Bronchial epithelial cell (primary cell): ENCODE data around the gene IL17REL. TPM values are rescaled to one million over a fixed set of nuclear protein-coding genes. Genes with fewer than 3 reads are reported as not detected.

ENCODE experiments used
- DNase-seq: peaks from one replicate; pipeline ENCODE4 v3.0.0-alpha.2; 2010; ENCODE audit warnings: low read depth
- FAIRE-seq: peaks from 2 replicates; lab custom pipeline; 2011; peaks lifted over from hg19 to GRCh38; lab: Jason Lieb, UNC
- H3K27me3 ChIP-seq: 2 replicates; pipeline ENCODE4 v1.5.1; 2011; ENCODE audit warnings: low read length; ENCODE audit not compliant: control insufficient read depth, insufficient read depth
- H3K36me3 ChIP-seq: 2 replicates; pipeline ENCODE4 v1.5.1; 2011; ENCODE audit warnings: low read length; ENCODE audit not compliant: control insufficient read depth, insufficient read depth
- H3K4me3 ChIP-seq: 2 replicates; pipeline ENCODE4 v1.5.1; 2011; ENCODE audit warnings: mild to moderate bottlenecking, low read depth, low read length, control low read depth
- CTCF ChIP-seq: IDR thresholded peaks from 2 replicates; pipeline ENCODE4 v1.5.1; 2011; ENCODE audit warnings: mild to moderate bottlenecking, moderate library complexity, low read length, control low read depth, inconsistent platforms; ENCODE audit not compliant: insufficient read depth, severe bottlenecking
- total RNA-seq: library from RNA; depleted of rRNA; stranded (reverse); fragments of >200 nt; gene quantifications from 2 replicates; pipeline ENCODE4 v1.2.1, GENCODE V29; 2014

IL17REL gene
- total RNA-seq, 1 donor from 2014 or later = not detected

GRCh38 chr22:49955581-49956417 lies 56.8 kb downstream of the IL17REL start:
- no peaks in the 10 kb centered on the region for H3K36me3 ChIP-seq
- no peak for TF ChIP-seq CTCF
- H3K27me3 ChIP-seq = no peaks in the 10 kb centered on the region
- no peak overlapping the region for H3K4me3 ChIP-seq
- FAIRE-seq = no peak
- DNase-seq = no peak

DNA sequence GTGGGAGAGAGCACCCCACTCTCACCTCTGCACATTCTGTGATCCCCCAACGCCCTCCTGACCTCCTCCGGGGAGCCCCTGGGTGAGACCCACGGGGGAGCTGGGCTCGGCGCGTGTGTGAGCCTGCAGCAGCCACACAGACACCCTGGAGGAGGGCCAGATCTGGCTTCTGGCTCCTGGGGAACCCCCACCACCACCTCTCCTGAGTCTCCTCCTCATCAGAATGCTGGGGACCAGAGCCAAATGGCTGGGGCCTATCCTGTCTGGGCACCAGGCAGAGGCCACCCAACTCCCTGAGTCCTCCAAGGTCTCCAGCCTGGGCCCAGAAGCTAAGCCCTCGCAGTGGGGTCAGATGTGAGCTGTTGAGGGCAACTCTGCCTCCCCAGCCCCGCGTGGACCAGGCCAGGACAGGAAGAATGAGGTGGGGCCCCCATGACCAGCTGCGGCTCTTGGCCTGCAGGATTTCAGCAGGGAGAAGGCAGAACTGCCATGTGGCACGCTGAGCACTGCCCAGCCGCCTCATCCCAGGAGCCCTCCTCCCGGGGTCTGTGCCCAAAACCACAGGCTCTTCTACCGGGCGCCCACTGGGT lies 57.5 kb downstream of the IL17REL start:
- FAIRE-seq (no peak), DNase-seq (no peak)
- no peaks in the 10 kb centered on the region for H3K36me3 ChIP-seq
- H3K4me3 ChIP-seq = no peak overlapping the region
- H3K27me3 ChIP-seq = no peaks in the 10 kb centered on the region
- no peak for TF ChIP-seq CTCF

- DNase-seq (no peak), FAIRE-seq (no peak)
- Histone ChIP-seq H3K27me3 (no peaks in the 10 kb centered on the region), H3K36me3 (no peaks in the 10 kb centered on the region), H3K4me3 (no peak overlapping the region)
- TF ChIP-seq CTCF = no peak
Observed at GRCh38 chr22:49954354-49954753, 58.2 kb downstream of the IL17REL start.

GRCh38 chr22:49953680-49954344 lies 58.8 kb downstream of the IL17REL start:
- no peak overlapping the region for H3K4me3 ChIP-seq
- no peaks in the 10 kb centered on the region for H3K36me3 ChIP-seq
- H3K27me3 ChIP-seq = no peaks in the 10 kb centered on the region
- FAIRE-seq (no peak), DNase-seq (no peak)
- TF ChIP-seq CTCF = no peak

DNA sequence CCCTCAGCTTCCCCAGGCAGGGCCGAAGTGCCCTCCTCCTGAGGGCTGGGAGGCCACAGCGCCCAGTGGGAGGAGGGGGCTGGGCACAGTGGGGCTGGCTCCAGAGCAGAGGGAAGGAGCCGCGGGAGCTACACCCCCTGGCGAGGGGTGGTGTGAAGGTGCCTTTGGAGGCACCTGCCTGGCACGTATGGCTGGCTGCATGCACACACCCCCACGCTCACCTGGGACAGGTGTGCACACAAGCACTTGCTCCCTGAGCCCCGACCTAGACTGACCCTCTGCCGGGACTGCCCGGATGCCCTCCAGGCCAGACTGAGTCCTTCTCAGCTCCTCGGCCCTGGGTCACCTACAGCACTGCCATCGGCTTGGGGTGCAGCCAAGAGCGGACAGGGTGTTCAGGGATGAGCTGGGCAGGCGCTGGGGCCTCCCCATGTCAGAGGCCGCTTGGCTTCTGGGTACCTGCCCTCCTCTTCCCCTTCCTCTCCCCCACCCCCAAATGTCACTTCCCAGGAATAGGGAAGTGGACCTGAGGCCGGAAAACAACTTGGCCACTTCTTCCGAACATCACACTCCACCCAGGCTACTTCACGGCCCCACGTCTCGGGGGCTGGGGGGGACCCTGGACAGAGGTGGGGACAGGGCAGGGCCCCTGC lies 59.4 kb downstream of the IL17REL start:
- no peak overlapping the region for H3K4me3 ChIP-seq
- no peak for FAIRE-seq
- TF ChIP-seq CTCF = no peak

More for the DNA sequence above, 59.4 kb downstream of the IL17REL start:
- Histone ChIP-seq H3K27me3 (no peaks in the 10 kb centered on the region), H3K36me3 (no peaks in the 10 kb centered on the region)
- DNase-seq = no peak
